Sigmoid colon (tissue), 7 donors: ENCODE measurements around the gene LTBP1. TPM values are rescaled to one million over a fixed set of nuclear protein-coding genes. Genes with fewer than 3 reads are reported as not detected.

Experiments
- DNase-seq: peaks from one replicate; pipeline ENCODE4 v3.0.0-alpha.2; 2019
- H3K27ac ChIP-seq, 4 donors: fragments of 200-600 bp; sonication (generic); one replicate each; pipeline ENCODE4 v1.5.1; 2016 to 2019; ENCODE audit warnings: mild to moderate bottlenecking in 1 of 4
- H3K27me3 ChIP-seq, 3 donors: fragments of 200-600 bp; sonication (generic); one replicate each; pipeline ENCODE4 v1.5.1; 2019; ENCODE audit warnings: mild to moderate bottlenecking in 1 of 3
- H3K36me3 ChIP-seq, 4 donors: fragments of 200-600 bp; sonication (generic); one replicate each; pipeline ENCODE4 v1.5.1; 2016 to 2019
- H3K4me1 ChIP-seq, 4 donors: fragments of 200-600 bp; sonication (generic); one replicate each; pipeline ENCODE4 v1.5.1; 2017 to 2019
- H3K4me3 ChIP-seq, 4 donors: fragments of 200-600 bp; sonication (generic); one replicate each; pipeline ENCODE4 v1.5.1; 2017 to 2019; ENCODE audit warnings: mild to moderate bottlenecking in 2 of 4, moderate library complexity in 1 of 4
- H3K9me3 ChIP-seq, 4 donors: fragments of 200-600 bp in 3 of 4; sonication (generic) in 3 of 4; one replicate each; pipeline versions ENCODE4 v1.5.1 to v1.6.1; 2013 to 2019
- CTCF ChIP-seq, 4 experiments: fragments of 450-650 bp in 3 of 4; fragments of 200-600 bp in 1 of 4; IDR thresholded peaks; one replicate each; pipeline ENCODE4 v1.5.1; 2016 to 2019; ENCODE audit warnings: antibody characterized with exemption in 4 of 4, mild to moderate bottlenecking in 3 of 4, moderate library complexity in 2 of 4
- EP300 ChIP-seq, 4 donors: sonication (generic); formaldehyde crosslinking; IDR thresholded peaks; one replicate each; pipeline ENCODE4 v1.6.1; 2017; ENCODE audit warnings: antibody characterized with exemption in 4 of 4
- POLR2A ChIP-seq, 2 donors: fragments of 450-650 bp; IDR thresholded peaks; one replicate each; pipeline ENCODE4 v1.6.1; 2016; ENCODE audit warnings: antibody characterized with exemption in 2 of 2, mild to moderate bottlenecking in 2 of 2, moderate library complexity in 2 of 2
- POLR2AphosphoS5 ChIP-seq, 4 donors: sonication (generic); formaldehyde crosslinking; IDR thresholded peaks; one replicate each; pipeline ENCODE4 v1.6.1; 2017; ENCODE audit warnings: antibody characterized with exemption in 4 of 4
- WGBS, 2 donors: extraction: QIAGEN DNeasy Blood & Tissue Kit; methylation state at CpG; one replicate each; pipeline ENCODE4 v1.1.7; 2013; 5-methylcytosine and 5-hydroxymethylcytosine counted together
- intact Hi-C: fragments of 100-400 bp; cut with DNase I; formaldehyde crosslinking; loops from one replicate; pipeline ENCODE4 v1.15.1; 2023
- polyA plus RNA-seq, 3 donors: library from polyadenylated mRNA; stranded (reverse); fragments of 200-250 nt; gene quantifications; one replicate each; pipeline ENCODE4 v1.2.3, GENCODE V29; 2013
- total RNA-seq, 4 donors: library from RNA; depleted of rRNA; stranded (reverse); fragments of >200 nt; gene quantifications; one replicate each; pipeline ENCODE4 v1.1.0, GENCODE V29; 2016
- donor health status: healthy with polysubstance abuse.
- donor health status: Bipolar disorder and iron deficiency.
- donor health status: healthy.

LTBP1 gene
- total and polyA plus RNA-seq, 7 donors = 3.0 to 102 (median 34.2) TPM

- no peak for TF ChIP-seq EP300 (IDR thresholded peaks at IDR 0.05)
- TF ChIP-seq POLR2A (IDR thresholded peaks at IDR 0.05) = no peak
- TF ChIP-seq POLR2AphosphoS5 (IDR thresholded peaks at IDR 0.05) = no peak
- TF ChIP-seq CTCF (IDR thresholded peaks at IDR 0.05) = no peak
- DNase-seq = no peak
- H3K4me1 ChIP-seq = no peaks in the 10 kb centered on the region
- 92 to 93% methylated on average over 6 of the region's 6 CpGs for WGBS, 2 donors
- peaks cover 0 to 3% (median 0%) of the 10 kb centered on the region in 4 donors for H3K36me3 ChIP-seq
- H3K27me3 ChIP-seq = no peaks in the 10 kb centered on the region
- intact Hi-C loops = loop anchor here (10.0 kb wide), 1 partner anchor 602 kb away; no protein-coding TSS in a partner anchor
- no peak overlapping the region for H3K27ac ChIP-seq
- no peaks in the 10 kb centered on the region for H3K9me3 ChIP-seq
- H3K4me3 ChIP-seq = no peak overlapping the region
Observed at GRCh38 chr2:33377048-33377447, 430.3 kb downstream of the LTBP1 start.

- intact Hi-C loops = loop anchor here (10.0 kb wide), 1 partner anchor 604 kb away; no protein-coding TSS in a partner anchor
- WGBS, 2 donors = 78 to 85% methylated on average over 4 of the region's 4 CpGs
- H3K4me3 ChIP-seq = no peak overlapping the region
- DNase-seq = no peak
- H3K27me3 ChIP-seq = no peaks in the 10 kb centered on the region
- H3K36me3 ChIP-seq = peaks cover 0 to 10% (median 0%) of the 10 kb centered on the region in 4 donors
- no peaks in the 10 kb centered on the region for H3K9me3 ChIP-seq
- no peaks in the 10 kb centered on the region for H3K4me1 ChIP-seq
- TF ChIP-seq EP300 (IDR thresholded peaks at IDR 0.05) = no peak
- no peak for TF ChIP-seq POLR2A (IDR thresholded peaks at IDR 0.05)
- no peak for TF ChIP-seq CTCF (IDR thresholded peaks at IDR 0.05)
- TF ChIP-seq POLR2AphosphoS5 (IDR thresholded peaks at IDR 0.05) = no peak
- no peak overlapping the region for H3K27ac ChIP-seq
Observed at GRCh38 chr2:33378556-33379210, 431.9 kb downstream of the LTBP1 start.

DNA sequence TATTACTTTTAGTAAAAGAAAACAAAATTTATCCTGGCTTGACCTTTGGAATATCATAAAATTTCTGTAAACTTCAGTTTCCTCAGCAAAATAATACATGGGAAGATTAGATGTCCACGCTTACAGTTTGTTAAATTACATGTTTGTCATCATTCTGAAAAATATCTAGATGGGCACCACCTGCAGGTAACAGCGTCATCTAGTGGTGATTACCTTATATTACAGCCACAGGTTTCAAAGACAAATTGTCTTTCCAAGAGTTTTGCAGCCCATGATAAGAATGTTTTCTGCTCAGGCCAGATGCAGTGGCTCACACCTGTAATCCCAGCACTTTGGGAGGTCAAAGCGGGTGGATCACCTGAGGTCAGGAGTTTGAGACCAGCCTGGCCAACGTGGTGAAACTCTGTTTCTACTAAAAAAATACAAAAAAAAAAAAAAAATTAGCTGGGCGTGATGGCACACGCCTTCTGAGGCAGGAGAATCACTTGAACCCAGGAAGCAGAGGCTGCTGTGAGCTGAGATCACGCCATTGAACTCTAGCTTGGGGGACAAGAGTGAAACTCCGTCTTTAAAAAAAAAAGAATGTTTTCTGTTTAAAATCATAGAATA lies 433.4 kb downstream of the LTBP1 start:
- WGBS, 2 donors = 76 to 81% methylated on average over 8 of the region's 8 CpGs
- no peaks in the 10 kb centered on the region for H3K9me3 ChIP-seq
- H3K4me1 ChIP-seq = no peaks in the 10 kb centered on the region
- no peak overlapping the region for H3K27ac ChIP-seq
- intact Hi-C loops = no loop called here
- DNase-seq = no peak
- no peak for TF ChIP-seq EP300 (IDR thresholded peaks at IDR 0.05)
- TF ChIP-seq CTCF (IDR thresholded peaks at IDR 0.05) = peak in 3 of 4 experiments; percentile 10 to 29 (median 23)
- H3K4me3 ChIP-seq = no peak overlapping the region
- H3K27me3 ChIP-seq = no peaks in the 10 kb centered on the region
- H3K36me3 ChIP-seq = peaks cover 0 to 7% (median 0%) of the 10 kb centered on the region in 4 donors

DNA sequence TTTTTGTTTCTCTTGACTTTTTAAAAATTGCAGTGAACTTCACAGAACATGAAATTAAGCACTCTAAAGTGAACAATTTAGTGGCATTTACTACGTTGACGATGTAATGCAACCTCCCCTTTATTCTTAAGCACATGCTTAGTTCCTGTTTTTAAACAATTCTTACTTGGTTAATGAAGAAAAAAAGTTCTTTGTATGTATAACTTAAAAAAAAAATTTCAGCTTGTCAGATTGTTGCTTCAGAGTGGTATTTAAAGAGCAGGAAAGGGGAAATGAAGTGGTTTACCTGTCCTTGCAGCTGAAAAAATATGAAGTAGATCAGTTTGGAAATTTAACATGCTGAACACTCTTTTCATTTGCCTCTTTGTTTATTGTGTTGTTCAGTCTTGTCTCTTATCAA lies 434.0 kb downstream of the LTBP1 start:
- no peak for TF ChIP-seq POLR2A (IDR thresholded peaks at IDR 0.05)
- no peak for TF ChIP-seq POLR2AphosphoS5 (IDR thresholded peaks at IDR 0.05)
- no peak for TF ChIP-seq CTCF (IDR thresholded peaks at IDR 0.05)
- no peak for TF ChIP-seq EP300 (IDR thresholded peaks at IDR 0.05)
- H3K27me3 ChIP-seq = no peaks in the 10 kb centered on the region
- H3K4me1 ChIP-seq = no peaks in the 10 kb centered on the region

More for the DNA sequence above, 434.0 kb downstream of the LTBP1 start:
- DNase-seq = no peak
- Histone ChIP-seq H3K36me3 (peaks cover 0 to 7% (median 0%) of the 10 kb centered on the region in 4 donors), H3K4me3 (no peak overlapping the region), H3K9me3 (no peaks in the 10 kb centered on the region), H3K27ac (no peak overlapping the region)
- intact Hi-C loops = no loop called here
- 41 to 86% methylated on average over 2 of the region's 2 CpGs for WGBS, 2 donors
